PC-9 (cell line): ENCODE data around the gene PCDH12.

Experiments
- EZH2 ChIP-seq: fragments of 200-600 bp; sonication (generic); IDR thresholded peaks from 2 replicates; pipeline ENCODE4 v1.8.0; 2017; ENCODE audit warnings: antibody characterized with exemption, low read depth
- TF ChIP-seq, protein P1 (sequence below): fragments of 200-600 bp; sonication (generic); conservative IDR thresholded peaks from 2 replicates; pipeline ENCODE4 v1.6.1; 2017; ENCODE audit warnings: mixed run types, antibody characterized with exemption, mild to moderate bottlenecking, moderate library complexity

DNA sequence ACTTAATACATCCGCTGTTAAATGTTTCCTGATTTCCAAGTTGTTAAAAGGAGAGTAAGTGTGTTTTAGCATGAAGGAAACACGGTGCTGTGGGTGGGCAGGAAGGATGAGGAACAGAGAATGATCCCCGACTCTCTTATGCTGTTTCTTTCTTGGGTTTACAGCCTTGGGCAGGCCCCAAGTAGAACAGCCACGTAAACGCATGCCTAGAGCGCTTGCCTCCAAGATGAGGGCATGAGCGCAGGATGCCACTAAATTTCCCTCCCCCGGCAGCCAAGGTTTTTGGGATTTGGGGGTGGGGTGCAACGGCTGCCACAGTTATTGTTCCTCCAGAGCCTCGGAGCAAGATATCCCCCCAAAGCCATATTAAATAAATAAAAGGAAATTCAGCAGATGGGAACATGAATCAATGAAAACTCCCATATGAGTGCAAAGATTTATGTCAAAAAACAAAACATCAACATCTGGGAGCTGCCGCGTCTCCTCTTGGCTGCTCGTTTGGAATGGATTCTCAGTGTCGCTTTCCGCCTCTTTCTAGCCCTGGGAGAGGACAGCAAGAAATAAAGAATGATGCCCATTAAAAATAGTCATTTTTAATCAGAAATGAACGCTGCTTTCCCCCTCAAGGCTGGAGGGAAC is 44.3 kb downstream of the PCDH12 start:
- TF ChIP-seq, protein P1, sequence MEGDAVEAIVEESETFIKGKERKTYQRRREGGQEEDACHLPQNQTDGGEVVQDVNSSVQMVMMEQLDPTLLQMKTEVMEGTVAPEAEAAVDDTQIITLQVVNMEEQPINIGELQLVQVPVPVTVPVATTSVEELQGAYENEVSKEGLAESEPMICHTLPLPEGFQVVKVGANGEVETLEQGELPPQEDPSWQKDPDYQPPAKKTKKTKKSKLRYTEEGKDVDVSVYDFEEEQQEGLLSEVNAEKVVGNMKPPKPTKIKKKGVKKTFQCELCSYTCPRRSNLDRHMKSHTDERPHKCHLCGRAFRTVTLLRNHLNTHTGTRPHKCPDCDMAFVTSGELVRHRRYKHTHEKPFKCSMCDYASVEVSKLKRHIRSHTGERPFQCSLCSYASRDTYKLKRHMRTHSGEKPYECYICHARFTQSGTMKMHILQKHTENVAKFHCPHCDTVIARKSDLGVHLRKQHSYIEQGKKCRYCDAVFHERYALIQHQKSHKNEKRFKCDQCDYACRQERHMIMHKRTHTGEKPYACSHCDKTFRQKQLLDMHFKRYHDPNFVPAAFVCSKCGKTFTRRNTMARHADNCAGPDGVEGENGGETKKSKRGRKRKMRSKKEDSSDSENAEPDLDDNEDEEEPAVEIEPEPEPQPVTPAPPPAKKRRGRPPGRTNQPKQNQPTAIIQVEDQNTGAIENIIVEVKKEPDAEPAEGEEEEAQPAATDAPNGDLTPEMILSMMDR: no peak
- no peak for TF ChIP-seq EZH2
